HL-60 (cell line): Measurements from ENCODE around the gene CHST9.

Experiments
- CTCF ChIP-seq: IDR thresholded peaks from one replicate; pipeline ENCODE4 v1.5.1; 2011; ENCODE audit warnings: low read length, control low read depth, inconsistent platforms; ENCODE audit not compliant: insufficient read depth
- GABPA ChIP-seq: IDR thresholded peaks from 2 replicates; pipeline ENCODE4 v1.6.1; 2012; ENCODE audit warnings: low read depth
- POLR2AphosphoS5 ChIP-seq: IDR thresholded peaks from 2 replicates; pipeline ENCODE4 v1.6.1; 2012; ENCODE audit warnings: low read depth

- TF ChIP-seq CTCF (no peak), POLR2AphosphoS5 (no peak), GABPA (no peak)
These were observed 310.8 kb downstream of the CHST9 start for GRCh38 chr18:26874283-26874682.
